NCI-H82 treated with DMSO at 0.1 percent for 48 hours (cell line): ENCODE results near the gene ZFHX3.

Experiments used
- DNase-seq: peaks from one replicate; lab custom pipeline; 2025; ENCODE audit not compliant: unreplicated experiment; lab: John Stamatoyannopoulos, UW

The ZFHX3 gene

DNA sequence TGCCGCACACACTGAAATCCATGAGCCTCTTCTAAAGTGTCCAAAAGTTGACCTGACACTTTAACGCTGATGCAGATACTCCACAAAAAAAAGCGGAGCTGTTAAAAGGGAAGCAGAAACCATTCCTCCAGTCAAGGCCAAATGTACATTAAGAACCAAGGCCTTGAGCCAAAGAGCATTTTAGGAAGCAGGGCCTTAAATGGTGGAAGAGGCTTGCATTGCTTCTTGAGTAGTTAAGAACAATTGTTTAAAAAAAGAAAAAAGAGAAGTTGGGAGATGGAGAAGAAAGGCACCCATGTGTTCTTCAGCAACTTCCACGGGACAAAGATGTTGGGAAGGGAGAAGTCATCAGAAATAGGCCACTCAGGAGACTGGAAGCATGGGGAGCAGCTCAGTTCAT is 6.3 kb downstream of the ZFHX3 start:
- no peak for DNase-seq

DNA sequence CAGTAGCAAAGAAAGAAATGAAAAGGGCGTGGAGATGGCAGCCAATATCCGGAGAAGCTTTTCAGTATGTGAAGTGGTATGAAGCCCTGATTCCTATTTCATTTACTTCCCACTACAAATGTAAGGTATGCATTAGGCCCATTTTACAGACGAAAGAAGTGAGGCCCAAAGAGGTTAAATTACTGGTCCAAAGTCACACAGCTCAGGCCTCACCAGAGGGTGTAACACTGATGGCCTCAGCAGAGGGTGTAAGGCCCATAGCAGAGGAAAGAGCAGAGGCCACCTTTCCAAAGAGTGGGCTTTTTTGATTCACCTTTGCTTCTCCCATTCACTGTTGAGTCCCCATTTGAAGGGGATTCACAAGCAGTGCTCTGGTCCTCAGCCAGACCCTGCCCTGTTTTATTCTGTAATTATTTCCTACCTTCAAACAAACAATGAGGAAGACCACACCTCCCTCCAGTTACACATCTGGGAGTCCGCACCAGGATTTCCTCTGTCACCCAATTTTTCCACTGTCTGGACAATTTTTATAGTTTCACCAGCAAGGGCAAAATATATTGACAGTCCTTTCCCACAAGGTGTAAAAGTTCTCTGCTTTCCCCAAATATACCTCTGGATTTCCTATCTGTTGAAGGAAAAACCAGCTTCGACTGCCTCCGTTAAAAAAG is 7.1 kb downstream of the ZFHX3 start:
- no peak for DNase-seq

DNA sequence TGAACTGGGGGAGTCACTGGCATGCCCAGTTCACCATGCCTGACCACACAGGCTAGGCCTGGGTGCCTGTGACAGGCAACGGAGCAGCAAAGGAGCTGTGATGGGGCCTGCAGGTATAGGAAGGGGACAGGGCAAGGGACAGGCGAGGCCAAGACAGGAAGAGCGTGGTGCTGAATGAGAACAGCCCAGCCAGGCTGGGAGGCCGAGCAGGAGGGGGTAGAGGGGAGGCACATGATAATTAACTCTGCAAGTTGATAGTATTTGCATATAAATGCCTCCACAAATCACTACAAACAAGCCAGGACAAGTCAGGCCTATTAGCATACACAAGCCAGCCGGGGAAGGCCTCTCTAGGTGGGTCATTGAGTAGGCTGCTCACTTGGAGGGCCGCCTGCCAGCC is 7.8 kb downstream of the ZFHX3 start:
- no peak for DNase-seq

DNA sequence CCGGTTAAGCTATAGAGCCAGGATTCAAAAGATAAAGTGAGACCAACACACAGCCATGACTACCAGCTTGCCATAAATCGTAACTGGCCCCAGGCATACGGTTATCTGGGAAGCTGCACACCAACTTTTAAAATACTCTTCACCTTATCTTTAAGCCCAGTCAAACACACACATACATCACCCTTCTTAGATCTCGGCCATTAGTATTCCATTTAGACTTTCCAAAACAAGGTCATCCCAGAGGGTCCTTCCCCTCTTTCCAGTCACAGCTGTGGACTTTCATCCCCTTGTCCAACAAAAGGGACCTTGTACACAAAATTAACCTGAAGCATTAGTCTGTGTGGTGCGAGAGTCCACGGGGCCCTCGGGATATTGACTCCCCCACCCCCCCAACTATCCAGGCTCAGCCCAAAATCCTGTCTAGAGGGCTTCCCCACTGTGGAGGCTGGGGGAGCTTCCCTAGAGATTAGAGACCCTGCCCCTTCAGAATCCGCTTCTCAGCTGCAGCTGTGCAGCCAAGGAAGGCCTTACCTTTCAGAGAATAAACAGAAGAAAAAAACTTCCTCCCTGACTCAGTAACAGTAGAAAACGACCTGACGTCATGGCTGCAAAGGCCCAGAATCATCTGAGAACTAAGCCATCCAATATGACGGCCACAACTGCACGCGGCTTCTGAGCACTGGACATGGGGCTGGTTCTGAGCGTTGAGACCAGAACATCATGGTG is 9.9 kb downstream of the ZFHX3 start:
- DNase-seq: no peak

DNA sequence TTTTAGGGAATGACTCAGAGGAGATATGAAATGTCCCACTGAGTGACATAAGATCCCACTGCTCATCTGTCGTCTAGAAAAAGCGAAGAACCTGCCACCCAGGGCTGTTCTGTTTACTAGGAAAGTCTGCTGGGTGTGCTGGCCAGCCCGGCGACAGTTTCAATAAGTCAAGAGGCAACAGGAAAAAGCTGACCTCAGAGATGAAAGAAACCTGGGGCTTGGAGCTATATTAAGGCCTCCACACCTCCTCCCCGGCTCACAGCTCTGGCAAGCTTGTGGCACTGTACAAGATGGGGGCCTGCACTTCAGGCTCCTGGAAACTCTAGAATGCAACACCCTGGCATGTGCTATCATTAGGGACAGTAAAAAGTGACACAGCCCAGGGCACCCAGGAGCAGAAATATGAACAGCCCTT is 10.6 kb downstream of the ZFHX3 start:
- no peak for DNase-seq

DNA sequence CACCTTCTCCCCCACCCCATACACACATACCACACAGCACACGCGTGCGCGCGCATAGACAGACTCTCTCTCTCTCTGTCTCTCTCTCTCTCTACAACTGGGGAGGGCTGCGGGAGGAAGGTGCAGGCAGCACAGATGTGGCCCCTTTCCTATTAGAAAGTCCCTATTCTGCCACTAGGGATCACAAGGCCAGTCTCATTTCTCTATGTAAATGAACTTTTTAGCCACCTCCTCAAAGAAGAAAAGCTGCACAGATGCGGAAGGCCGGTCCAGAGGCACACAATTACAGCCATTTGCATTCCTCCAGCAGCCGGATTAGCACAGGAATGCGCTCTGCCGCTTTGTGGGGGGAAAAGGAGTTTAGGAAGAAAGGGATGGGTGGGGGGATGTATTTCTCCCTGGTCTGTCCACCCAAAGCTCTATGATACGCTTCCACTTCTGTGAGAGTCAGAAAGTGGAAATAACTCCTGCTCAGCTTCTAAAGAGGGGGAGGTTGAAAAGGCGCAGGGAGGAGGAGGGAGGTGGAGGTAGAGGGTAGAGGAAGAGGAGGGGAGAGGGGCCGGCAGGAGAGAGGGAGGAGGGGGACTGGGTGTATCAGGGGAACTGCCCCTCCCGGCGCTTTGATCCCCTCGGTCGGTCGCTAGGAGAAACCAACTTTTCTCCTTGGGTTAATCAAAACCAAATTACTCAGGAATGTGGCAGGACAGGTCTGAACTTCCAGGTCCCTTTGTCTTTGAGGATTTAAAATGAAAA is 11.7 kb downstream of the ZFHX3 start:
- DNase-seq: no peak

DNA sequence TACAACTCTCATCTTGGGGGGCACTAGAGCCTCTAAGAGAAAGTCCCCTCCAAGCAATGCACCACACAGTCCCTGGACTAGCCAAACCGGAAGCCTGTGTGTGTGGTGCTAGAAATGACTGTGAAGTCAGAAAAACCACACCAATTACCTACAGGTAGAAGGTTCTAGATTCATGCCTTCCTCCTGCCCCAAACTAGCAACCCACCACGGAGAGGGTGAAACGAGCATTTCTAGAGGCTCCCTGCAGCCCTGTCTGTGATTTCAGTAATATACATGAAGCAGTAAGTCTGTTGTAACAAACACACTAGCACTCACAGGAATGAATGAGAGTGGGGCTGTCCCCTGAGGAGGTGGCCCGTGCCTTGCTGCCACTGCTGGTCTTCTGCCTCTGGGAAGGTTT is 13.6 kb downstream of the ZFHX3 start:
- no peak for DNase-seq

DNA sequence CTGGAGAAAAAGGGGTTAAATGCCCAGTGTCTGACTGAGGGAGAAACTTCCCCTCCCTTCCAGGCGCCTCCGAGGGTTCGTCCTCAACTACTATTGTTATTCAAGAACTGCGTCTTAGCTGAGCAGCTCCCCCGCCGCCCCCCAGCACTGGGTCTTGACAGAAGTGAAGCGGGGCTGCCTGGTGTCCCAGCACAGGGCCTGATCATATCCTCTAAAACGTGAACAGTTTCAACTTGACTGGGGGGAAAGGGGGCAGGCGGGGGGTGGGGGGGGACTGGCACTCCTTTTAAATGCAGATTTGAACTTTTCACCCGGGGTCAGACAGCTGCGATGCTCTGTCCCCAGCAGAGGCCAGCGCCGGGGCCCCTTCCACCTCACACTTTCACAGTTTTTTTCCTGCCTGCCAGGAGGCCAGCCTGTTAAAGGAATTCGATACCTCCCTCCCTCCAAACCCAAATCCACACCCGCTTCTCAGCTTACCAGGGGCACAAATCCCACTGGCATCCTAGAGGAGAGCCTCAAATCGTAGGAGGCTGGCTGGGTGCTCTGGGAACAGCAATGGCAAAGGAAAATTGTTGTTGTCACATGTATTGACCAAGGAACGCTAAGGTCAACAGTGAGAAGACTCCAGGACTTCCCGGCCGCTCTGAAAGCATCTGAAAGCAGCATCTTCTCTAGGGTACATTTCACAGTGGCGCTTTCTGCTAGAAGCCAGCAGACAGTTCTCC is 14.5 kb downstream of the ZFHX3 start:
- no peak for DNase-seq

DNA sequence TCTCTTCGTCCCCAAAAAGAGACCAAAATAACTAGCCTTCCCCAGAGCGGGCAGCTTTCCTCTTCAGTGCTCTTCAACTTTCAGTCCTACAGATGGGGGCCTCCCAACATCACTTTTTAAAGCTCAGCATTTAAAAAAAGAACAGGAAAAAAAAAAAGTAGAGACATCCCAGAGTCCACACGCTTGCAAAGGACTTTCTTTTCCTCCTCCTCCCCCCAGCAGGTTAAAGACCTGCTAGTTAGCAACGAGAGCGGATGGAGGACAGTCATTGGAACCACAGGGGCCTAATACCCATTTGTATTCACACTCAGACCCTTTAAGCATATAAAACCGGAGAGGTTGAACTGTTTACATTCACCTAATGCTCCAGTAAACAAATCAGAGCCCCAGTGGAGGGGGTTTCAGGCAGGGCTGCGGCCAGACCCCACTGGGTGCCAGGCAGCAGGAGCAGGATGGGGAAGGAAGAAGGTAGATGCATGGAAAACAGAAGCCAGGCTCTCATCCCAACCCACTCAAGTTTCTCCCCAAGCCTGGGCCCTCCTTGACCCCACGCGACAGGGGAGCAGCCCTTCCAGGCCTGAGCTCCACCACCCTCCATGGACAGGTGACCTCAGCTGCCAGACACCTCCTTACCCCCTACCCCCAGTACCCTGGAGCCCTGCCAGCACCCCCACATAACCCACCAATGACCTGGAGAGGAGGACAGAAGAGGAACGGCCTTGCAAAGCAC is 15.2 kb downstream of the ZFHX3 start:
- DNase-seq: no peak

DNA sequence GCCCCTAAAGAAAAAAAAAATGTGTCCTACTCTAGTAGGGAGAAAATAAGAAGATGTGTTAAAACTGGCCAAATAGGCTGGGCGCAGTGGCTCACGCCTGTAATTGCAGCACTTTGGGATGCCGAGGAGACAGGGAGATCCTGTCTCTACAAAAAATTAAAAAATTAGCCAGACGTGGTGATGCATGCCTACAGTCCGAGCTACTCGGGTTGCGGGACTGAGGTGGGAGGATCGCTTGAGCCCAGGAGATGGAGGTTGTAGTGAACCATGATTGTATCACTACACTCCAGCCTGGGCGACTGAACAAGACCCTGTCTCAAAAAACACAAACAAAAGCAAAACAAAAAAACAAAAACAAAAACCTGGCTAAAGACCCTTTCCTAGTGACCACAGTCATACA is 15.9 kb downstream of the ZFHX3 start:
- DNase-seq: no peak

DNA sequence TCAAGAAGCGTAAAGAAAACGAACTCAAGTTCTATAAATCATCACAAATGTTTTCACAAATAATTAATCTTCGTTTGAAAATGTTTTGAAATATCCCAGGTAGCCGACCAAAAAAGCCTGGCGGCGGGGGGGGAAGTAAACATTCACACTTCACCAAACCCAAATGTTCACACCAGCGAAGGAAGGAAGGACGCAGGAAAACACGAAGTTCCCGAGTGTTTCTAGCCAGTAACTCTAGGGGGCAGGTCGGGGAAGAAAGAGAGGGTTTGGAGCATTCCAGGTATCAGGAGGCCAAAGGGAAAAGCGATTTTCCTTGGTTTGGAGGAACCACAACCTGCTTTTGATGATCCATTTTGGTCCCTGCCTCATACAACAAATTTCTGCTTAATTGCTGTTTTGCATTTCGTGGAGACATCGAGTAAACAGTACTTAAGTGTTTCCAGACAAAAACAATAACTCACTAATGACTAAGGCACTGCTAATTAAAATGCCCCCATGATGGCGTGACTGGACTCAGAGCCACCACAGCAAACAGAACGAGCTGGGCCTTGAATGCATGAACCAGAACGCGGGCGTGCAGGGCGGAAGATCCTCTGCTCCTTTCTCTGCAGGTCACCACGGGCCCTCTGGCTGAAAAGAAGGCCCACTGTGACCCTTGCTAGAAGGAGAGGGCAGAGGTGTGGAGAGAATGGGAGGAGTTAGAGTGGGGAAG is 16.6 kb downstream of the ZFHX3 start:
- DNase-seq: no peak

DNA sequence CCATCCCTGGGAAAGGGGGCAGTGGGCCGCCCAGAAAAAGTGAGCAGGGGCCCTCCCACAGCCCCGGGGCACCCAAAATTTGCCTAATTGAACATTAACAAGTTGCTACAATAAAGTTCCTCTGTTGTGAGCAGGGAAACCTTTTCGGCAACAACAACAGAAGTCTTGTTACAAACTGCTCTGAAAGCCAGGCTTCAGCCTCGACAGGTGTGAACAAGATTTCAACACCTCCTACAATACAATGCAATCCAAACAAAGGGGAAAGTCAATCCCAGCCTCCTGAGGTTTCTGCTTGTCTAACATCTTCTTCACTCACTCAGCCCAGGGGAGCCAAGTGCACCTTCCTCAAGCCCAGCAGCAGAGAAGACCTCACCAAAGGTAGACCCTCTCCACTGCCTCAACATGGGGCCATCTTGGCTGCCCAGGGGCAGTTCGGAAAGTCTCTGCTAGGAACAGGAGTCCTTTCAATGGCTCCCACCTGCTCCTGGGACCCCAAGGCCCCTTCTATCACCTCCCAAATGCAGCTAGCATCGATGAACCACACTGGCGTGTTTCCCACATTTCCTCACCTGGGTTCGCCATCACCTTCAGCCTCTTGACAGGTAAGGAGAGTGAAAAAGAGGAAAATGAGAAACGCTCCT is 19.1 kb downstream of the ZFHX3 start:
- no peak for DNase-seq

DNA sequence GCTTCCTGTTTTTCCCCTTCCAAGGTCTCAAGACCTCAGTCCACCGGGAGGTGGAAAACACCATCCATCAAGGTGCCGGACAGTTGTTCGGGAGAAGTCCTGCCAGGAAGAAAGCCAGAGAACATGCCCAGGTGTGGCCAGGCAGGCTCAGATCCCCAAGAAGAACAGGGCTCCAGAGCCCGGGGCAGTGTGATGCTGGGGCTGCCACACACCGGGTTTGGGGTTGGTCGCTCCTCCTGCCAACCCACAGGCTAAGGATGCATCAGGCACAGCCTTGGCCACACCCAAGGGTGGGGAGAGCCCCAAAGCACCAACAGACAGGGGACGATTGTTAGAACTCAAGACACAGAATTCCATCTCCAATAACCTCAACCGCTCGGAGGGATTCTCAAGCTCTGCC is 19.7 kb downstream of the ZFHX3 start:
- DNase-seq: no peak

DNA sequence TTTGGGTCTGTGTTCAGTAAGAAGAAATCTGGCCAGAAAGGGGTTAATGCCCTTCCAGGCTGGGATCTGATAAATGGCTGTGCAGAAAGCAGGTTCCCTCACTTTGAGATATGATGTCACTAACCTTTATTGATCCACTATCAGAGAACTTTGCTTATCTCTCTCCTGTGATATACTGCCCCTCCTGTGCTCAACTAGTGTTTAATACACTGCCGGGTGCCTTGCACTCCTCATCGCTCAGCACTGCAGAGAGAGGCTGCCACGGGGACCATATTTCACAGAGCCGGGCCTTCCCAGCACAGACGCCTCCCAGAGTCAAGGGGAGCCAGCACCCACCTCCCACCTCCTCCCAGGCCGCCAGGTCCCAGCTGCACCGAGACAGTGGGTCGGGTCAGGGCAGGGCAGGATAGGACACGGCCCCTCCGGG is 20.2 kb downstream of the ZFHX3 start:
- DNase-seq: no peak

DNA sequence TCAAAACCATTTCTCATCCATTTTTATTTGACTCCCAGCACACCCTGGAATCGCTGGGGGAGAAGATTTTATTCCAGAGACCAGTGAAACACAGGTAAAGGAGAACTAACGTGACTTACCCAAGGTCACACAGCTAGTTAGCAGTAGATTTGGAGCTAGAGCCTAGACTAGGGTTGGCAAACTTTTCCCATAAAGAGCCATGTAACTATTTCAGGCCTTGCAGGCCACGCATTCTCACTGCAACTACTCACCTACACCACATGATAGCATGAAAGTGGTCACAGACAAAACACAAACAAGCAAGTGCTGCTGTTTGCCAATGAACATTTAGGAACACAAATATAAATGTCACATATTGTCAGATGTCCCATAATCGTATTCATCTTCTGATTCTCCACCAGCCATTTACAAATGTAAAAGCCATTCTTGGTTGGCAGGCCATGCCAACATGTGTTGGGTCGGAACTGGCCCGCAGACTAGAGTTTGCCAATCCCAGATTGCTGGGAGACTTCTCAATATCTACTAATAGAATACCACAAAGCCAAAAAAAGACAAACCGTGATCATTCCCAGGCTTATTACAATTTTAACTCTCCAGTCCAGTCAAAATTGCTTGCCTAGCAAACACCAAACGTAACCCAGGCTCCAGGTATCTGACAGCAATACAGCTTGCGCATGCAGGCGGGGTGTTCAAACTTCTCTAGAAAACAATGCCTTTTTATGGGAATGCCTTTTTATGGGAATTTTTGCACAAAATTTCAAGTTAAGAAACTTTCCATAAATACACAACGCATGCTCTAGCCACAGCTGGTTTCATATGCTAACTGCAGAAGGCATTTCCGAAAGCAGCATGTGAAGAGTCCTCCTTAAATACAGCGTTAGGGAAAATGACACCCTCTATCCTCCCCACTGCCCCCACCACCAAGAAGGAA is 20.9 kb downstream of the ZFHX3 start:
- no peak for DNase-seq

DNA sequence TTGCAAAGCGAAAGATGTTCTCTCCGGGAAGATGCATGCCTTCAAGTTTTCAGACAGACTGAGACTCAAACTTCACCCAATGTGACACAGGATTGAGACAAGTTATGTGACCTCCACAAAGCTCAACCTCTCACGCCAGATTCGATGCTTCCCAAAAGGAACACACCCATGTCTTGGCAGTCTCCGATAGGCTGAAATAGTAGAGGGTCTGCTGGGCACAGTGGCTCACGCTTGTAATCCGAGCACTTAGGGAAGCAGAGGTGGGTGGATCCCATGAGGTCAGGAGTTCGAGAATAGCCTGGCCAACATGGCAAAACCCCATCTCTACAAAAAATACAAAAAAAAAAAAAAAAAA is 22.1 kb downstream of the ZFHX3 start:
- no peak for DNase-seq

DNA sequence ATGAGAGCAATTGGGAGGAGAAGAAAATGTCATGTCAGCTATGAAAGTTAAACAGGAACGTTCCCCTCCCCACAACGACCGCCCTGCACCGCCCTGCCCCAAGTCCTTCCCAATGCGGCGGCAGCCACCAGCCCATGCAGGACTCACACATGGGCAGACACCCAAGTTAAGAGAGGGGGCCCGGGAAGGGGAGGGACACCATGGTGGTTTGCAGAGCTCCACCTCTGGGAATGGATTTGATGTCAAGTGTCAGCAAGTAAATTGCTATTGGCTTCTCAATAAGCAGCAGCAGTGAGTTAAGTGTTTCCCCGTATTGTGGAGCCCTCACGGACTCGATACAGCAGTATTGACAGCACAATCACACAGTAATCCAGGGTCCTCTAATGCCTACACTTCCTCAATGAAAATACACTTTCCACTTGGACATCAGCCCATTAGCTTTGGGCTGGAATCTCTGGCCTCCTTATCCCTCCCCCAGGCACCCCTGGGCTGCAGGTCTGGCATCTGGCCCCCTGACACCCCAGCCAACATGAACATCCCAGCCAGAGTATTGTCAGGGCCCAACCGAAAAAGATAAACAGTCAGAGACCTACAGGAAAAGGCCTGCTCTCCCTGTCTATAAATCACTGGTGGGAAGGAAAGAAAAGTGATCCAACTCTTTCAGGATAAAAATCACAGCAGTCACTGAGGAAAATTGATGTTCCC is 22.6 kb downstream of the ZFHX3 start:
- DNase-seq: no peak

DNA sequence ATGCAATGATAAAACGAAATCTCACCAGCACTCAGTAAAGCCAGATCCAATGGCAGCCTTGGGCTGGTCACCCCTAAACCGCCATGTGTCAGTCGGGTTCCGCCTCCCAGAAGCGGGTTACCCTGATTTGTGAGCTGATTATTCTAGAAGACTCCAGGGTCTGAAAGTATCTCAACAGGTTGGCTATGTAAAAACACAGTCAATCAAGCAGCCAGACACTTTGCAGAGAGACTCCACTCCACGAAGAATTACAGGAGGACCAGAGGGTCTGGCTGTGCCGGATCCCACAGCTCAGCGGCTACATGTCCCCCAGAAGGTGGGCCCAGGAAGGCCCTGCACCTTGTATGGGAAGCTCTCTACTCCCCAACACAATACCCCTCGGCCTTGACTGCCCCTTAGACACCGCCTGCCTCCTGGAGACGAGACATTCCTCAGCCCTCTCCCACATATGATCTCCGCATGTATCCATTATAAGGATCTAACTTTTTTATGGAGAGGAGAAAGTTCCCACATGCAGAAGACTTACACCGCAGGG is 23.3 kb downstream of the ZFHX3 start:
- no peak for DNase-seq
